GM12878 (cell line): ENCODE results near the gene EMB.

ENCODE experiments used
- CTCF ChIP-seq, 3 experiments: IDR thresholded peaks in 2 of 3; conservative IDR thresholded peaks in 1 of 3; 2 replicates each; pipeline ENCODE4 v1.5.1; 2011; ENCODE audit warnings: low read depth in 3 of 3, low read length in 3 of 3, mild to moderate bottlenecking in 3 of 3, control low read depth in 2 of 3, moderate library complexity in 2 of 3, inconsistent platforms in 1 of 3, mixed read lengths in 1 of 3; ENCODE audit not compliant: control insufficient read depth in 2 of 3, insufficient read depth in 1 of 3; ENCODE audit errors: extremely low read depth in 1 of 3
- EZH2 ChIP-seq: IDR thresholded peaks from 2 replicates; pipeline ENCODE4 v1.6.1; 2012; ENCODE audit warnings: low read depth, mild to moderate bottlenecking, control low read depth, inconsistent platforms, low read length, borderline replicate concordance; ENCODE audit not compliant: control insufficient read depth
- MYC ChIP-seq: IDR thresholded peaks from 2 replicates; pipeline ENCODE4 v1.6.1; 2011; ENCODE audit warnings: mild to moderate bottlenecking, low read length, moderate library complexity, inconsistent platforms; ENCODE audit not compliant: insufficient read depth, insufficient replicate concordance, insufficient read length, severe bottlenecking
- RAD21 ChIP-seq: IDR thresholded peaks from 2 replicates; pipeline ENCODE4 v1.6.1; 2011; ENCODE audit warnings: mild to moderate bottlenecking, low read depth, low read length, moderate library complexity; ENCODE audit not compliant: insufficient read depth
- TAF1 ChIP-seq: IDR thresholded peaks from 2 replicates; pipeline ENCODE4 v1.6.1; 2011; ENCODE audit warnings: mild to moderate bottlenecking, low read depth, low read length, borderline replicate concordance
- ZNF207 ChIP-seq: fragments of 450-650 bp; IDR thresholded peaks from 2 replicates; pipeline ENCODE4 v1.6.1; 2014; ENCODE audit warnings: antibody characterized with exemption, mild to moderate bottlenecking, borderline replicate concordance
- ZNF592 ChIP-seq: fragments of 450-650 bp; IDR thresholded peaks from 2 replicates; pipeline ENCODE4 v1.6.1; 2017; ENCODE audit warnings: mild to moderate bottlenecking, moderate library complexity

DNA sequence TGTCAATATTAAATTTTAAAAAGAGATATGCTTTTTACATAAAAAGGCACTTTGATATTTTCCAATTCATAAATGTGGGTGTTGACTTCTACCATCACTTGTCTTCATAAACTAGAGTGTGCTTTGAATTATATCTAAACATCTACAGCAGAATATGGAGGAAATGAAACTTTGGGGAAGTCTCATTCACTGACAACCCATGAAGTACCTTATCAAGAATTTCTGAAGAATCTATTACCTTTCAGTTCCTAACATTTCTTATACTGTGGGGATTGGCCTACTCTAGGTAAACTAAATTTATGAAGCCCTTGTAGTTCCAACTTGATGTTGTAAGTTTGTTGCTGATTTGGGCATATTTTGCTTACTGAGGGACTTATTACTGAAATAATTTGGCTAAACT is 81.9 kb downstream of the EMB start:
- TF ChIP-seq MYC (no peak), ZNF592 (no peak), CTCF (IDR thresholded peaks at IDR 0.05 in 2 of 3, conservative IDR thresholded peaks at IDR 0.05 in 1 of 3; ENCODE audit: control insufficient read depth in 2 of 3, extremely low read depth in 1 of 3, insufficient read depth in 1 of 3, low read depth in 3 of 3, low read length in 3 of 3) (no peak), ZNF207 (no peak), RAD21 (no peak), EZH2 (no peak), TAF1 (no peak)
